Brain microvascular endothelial cell (primary cell): ENCODE data around the gene CDH4.

Experiments used
- DNase-seq: peaks from one replicate; pipeline ENCODE4 v3.0.0-alpha.2; 2020
- H3K27ac ChIP-seq: fragments of 250-450 bp; sonication (Bioruptor Pico); 2 replicates; pipeline ENCODE4 v1.5.1; 2020; ENCODE audit warnings: mild to moderate bottlenecking, moderate library complexity
- H3K27me3 ChIP-seq: fragments of 250-450 bp; sonication (Bioruptor Pico); replicated peaks from 2 replicates; pipeline ENCODE4 v1.5.1; 2020; ENCODE audit warnings: mild to moderate bottlenecking
- H3K36me3 ChIP-seq: fragments of 250-450 bp; sonication (Bioruptor Pico); replicated peaks from 2 replicates; pipeline ENCODE4 v1.5.1; 2020; ENCODE audit warnings: mild to moderate bottlenecking
- H3K4me3 ChIP-seq: 2 replicates; pipeline ENCODE4 v1.5.1; 2011; ENCODE audit warnings: low read depth, mild to moderate bottlenecking, control low read depth, low read length, moderate library complexity
- in situ Hi-C: cut with HindIII; loops from 2 replicates; pipeline ENCODE4 v1.10.0; 2017; ENCODE audit warnings: low sequenced_read_pairs, low pct_ligation_motif_present
- TF ChIP-seq, protein P1 (sequence below): IDR thresholded peaks from 2 replicates; pipeline ENCODE4 v1.5.1; 2011; ENCODE audit warnings: low read depth, mild to moderate bottlenecking, moderate library complexity, low read length, control low read depth, inconsistent platforms; ENCODE audit errors: missing control alignments

CDH4 gene

DNA sequence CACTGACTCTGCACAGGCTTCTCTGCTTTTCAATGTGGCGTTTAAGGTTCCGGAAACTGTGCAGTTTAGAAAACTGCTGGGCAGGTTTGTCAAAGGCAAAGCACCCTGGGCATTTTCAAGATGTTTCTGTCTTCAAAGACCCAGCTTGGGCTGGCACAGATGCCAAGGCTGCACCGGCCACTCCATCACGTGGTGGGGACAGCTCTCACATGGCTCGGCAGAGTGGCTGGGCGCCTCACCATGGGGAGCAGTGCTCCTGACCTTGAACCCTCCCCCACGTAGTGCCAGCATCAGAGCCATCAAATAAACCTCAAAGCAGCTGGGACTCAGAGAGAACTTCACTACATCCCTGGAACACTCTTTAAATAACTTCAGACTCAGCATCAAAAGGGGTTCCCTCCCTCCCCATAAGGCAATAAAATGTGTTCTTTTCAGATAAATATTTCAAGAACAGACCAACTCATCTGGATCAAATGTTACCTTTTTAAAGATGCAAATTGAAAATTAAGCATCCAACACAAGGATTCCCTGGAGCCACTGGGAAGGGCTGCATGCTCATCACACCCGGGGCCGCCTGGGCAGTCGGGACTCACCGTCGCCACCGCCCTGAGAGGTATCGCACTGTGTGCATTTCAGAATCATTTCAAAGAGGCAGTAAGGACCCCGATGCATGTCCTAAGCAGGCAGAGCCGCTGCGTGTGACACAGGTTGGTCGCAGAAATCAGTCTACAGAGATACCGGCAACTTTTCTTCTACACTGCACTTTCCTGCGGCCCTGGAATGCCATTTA lies 157.1 kb downstream of the CDH4 start:
- in situ Hi-C loops = no loop called here

DNA sequence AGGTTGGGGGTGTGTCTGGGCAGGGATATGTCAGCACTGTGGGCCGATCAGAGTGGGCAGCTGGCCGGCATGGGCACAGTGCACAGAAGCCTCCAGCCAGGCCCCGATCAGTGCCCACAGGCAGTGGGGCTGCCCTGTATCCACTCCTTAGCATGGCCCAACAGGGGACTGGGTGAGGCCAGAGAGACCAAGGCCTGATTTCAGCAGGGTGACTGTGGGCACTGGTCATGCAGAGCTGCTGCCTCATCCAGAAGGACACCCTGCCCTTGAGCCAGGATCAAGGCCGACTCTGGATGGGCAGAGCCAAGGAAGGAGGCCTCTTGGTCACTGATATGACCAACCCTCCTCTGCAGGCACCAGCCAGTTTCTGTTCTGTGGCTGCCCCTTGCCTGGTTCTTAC lies 159.7 kb downstream of the CDH4 start:
- no peaks in the 10 kb centered on the region for H3K36me3 ChIP-seq
- TF ChIP-seq, protein P1, sequence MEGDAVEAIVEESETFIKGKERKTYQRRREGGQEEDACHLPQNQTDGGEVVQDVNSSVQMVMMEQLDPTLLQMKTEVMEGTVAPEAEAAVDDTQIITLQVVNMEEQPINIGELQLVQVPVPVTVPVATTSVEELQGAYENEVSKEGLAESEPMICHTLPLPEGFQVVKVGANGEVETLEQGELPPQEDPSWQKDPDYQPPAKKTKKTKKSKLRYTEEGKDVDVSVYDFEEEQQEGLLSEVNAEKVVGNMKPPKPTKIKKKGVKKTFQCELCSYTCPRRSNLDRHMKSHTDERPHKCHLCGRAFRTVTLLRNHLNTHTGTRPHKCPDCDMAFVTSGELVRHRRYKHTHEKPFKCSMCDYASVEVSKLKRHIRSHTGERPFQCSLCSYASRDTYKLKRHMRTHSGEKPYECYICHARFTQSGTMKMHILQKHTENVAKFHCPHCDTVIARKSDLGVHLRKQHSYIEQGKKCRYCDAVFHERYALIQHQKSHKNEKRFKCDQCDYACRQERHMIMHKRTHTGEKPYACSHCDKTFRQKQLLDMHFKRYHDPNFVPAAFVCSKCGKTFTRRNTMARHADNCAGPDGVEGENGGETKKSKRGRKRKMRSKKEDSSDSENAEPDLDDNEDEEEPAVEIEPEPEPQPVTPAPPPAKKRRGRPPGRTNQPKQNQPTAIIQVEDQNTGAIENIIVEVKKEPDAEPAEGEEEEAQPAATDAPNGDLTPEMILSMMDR = no peak
- H3K27me3 ChIP-seq = no peaks in the 10 kb centered on the region
- no peak overlapping the region for H3K27ac ChIP-seq
- in situ Hi-C loops = no loop called here
- no peak overlapping the region for H3K4me3 ChIP-seq
- no peak for DNase-seq

More for the DNA sequence above, 157.1 kb downstream of the CDH4 start:
- no peaks in the 10 kb centered on the region for H3K36me3 ChIP-seq
- no peaks in the 10 kb centered on the region for H3K27me3 ChIP-seq
- no peak overlapping the region for H3K27ac ChIP-seq
- no peak for DNase-seq
- no peak overlapping the region for H3K4me3 ChIP-seq
- TF ChIP-seq, protein P1 = no peak

DNA sequence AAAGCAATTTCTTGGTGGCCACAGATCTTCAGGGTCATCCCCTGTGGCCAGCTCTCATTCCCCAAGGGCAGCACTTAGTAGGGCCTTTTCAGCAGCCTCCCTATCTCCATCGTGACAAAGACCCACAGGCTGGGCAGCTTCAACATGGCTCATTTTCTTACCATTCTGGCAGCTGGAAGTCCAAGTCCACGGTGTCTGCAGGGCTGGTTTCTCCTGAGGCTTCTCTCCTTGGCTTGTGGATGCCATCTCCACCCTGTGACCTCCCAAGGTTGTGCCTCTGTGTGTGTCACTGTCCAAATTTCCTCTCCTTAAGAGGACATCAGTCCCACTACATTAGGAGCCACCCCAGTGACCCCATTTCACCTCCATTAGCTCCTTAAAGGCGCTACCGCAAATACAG lies 161.7 kb downstream of the CDH4 start:
- H3K4me3 ChIP-seq = no peak overlapping the region
- H3K27me3 ChIP-seq = no peaks in the 10 kb centered on the region
- no peak for DNase-seq
- no peaks in the 10 kb centered on the region for H3K36me3 ChIP-seq
- in situ Hi-C loops = no loop called here
- no peak overlapping the region for H3K27ac ChIP-seq
- TF ChIP-seq, protein P1 = no peak

- no peaks in the 10 kb centered on the region for H3K36me3 ChIP-seq
- no peak overlapping the region for H3K27ac ChIP-seq
- in situ Hi-C loops = no loop called here
- no peaks in the 10 kb centered on the region for H3K27me3 ChIP-seq
- TF ChIP-seq, protein P1 = no peak
- no peak for DNase-seq
- no peak overlapping the region for H3K4me3 ChIP-seq
These were observed 162.5 kb downstream of the CDH4 start for GRCh38 chr20:61414455-61414991.

DNA sequence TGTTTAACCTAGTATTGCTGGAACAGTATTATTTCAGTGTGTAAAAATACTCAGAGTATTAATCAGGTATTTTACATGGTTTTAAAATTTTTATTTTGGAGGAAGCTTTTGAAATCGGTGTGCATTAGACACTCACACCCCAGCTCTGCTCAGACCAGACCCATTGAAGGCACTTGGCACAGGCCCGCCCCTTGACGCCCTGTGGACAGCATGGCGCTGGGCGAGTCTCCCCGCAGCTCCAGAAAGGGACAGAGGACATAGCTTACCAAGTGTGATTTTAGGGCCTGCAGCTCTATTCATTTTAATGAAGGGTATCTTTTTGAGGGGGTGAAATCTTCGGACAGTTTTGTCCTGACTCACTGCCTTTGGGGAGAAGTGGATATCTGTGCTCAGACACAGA lies 164.5 kb downstream of the CDH4 start:
- H3K36me3 ChIP-seq = no peaks in the 10 kb centered on the region
- H3K27ac ChIP-seq = no peak overlapping the region
- H3K27me3 ChIP-seq = no peaks in the 10 kb centered on the region
- TF ChIP-seq, protein P1 = no peak
- DNase-seq = no peak
- no peak overlapping the region for H3K4me3 ChIP-seq
- in situ Hi-C loops = no loop called here
